Fibroblast of gingiva (primary cell): ENCODE data around the gene PPP4R3A.
A peak's percentile ranks its signal among the peaks of the same experiment; 100 is the strongest.
"Not testable (repeated sequence)": the region's sequence is repeated elsewhere in the genome, so short reads cannot be mapped to it uniquely, and the experiment has no call there.

Experiments used
- DNase-seq: peaks from one replicate; pipeline ENCODE4 v3.0.0-alpha.2; 2011; ENCODE audit warnings: low read depth

PPP4R3A gene

DNA sequence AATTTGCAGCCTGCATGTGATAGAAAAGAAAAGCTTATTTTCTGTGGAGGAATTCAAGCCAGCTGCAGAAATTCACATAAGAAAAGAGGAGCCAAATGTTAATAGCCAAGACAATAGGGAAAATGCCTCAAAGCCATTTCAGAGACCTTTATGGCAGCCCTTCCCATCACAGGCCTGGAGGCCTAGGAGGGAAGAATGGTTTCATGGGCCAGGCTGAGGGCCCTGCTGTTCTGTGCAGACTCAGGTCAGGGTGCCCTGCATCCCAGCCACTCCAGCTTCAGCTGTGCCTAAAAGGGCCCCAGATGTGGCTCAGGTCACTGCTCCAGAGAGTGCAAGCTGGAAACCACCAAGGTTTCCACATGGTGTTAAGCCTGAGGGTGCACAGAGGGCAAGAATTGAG is 71.3 kb downstream of the PPP4R3A start:
- no peak for DNase-seq

DNA sequence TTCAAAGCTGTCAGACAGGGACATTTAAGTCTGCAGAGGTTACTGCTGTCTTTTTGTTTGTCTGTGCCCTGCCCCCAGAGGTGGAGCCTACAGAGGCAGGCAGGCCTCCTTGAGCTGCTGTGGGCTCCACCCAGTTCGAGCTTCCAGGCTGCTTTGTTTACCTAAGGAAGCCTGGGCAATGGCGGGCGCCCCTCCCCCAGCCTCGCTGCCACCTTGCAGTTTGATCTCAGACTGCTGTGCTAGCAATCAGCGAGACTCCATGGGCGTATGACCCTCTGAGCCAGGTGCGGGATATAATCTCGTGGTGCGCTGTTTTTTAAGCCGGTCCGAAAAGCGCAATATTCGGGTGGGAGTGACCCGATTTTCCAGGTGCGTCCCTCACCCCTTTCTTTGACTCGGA is 73.8 kb downstream of the PPP4R3A start:
- DNase-seq: not testable (repeated sequence)

DNA sequence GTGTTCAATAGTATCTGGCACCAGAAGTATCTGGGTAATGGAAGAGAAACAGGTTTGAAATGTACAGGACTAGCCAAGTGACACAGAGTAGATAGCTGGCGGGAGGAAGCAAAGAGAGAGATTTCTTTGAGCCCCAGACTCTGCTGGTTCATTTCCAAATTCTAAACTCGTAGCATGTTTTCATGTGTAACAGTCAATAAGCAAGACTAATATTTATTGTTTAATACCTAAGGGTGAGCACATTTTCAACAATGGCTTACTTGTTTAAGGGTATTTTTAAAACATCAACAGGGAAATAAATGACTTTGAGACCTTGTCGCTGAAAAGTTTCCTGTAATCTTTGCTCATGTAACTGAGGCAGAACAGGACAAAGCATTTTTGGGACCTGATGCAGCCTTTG is 80.7 kb downstream of the PPP4R3A start:
- no peak for DNase-seq

DNA sequence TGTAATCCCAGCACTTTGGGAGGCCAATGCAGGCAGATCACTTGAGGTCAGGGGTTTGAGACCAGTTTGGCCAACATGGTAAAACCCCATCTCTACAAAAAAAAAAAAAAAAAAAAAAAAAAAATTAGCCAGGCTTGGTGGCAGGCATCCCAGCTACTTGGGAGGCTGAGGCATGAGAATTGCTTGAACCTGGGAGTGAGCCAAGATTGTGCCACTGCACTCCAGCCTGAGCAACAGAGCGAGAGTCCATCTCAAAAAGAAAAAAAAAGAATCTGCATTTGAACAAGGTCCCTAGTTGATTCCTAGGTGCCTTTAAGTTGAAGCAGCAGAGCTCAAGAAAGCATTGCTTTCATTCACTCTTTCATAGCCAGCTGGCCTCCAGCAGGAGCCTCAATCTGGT is 81.2 kb downstream of the PPP4R3A start:
- not testable (repeated sequence) for DNase-seq

DNA sequence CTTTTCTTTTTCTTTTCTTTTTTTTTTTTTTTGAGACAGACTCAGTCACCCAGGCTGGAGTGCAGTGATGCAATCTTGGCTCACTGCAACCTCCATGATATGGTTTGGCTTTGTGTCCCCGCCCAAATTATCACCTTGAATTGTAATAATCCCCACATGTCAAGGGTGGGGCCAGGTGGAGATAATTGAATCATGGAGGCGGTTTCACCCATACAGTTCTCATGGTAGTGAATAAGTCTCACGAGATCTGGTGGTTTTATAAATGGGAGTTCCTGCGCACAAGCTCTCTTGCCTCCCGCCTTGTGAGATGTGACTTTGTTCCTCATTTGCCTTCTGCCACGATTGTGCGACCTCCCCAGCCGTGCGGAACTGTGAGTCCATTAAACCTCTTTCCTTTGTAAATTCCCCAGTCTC is 84.6 kb downstream of the PPP4R3A start:
- not testable (repeated sequence) for DNase-seq

DNA sequence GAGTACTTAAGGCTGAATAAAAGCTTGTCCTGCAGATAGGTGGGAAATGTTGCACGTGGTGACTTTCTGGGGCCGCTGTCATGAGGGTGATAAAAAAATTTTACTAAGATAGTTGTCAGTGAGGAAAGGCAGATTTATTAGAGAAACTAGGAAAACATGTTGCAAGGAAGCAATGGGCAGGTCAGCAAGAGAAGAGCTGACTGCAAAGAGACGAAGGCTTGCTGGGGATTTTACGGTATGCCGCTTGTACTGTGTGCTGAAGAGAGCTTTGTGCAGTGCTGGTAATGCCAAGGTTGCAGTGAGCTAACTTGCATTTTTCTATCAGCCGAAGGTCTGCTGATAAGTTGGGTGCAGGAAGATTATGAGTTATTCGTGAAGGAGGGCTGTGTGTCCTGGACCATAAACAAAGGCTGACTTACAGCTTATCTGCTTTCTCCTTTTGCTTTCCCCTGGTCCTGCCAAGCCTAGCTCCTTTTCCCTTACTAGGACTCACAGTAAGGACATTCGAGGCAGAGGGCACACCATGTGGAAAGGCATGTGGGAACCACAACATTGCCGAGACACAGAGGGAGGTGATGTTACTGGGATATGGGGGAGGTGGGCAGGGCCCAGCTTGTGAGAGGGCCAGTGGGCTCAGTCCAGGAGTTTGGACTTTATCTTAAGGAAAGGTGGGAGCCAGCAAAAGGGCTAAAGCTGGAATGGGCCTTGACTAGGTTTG is 85.1 kb downstream of the PPP4R3A start:
- no peak for DNase-seq

DNA sequence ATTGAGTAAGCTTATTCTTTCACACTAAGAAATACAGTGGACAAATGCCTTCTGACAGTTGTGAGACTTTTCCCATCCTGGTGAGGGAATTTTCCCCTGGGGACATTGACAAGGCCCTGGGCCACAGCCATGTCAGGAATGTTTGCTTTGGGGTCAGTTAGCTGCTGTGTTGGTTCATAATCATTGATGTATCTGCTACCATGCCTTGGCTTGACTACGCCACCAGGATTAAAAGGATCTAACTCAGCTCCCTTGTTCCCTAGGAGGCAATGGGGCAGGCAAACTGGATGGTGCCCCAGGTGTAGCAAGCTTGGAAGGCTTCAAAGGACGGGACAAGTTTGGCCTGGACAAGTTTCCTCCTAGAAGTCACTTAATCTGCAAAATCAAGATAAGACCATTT is 89.4 kb downstream of the PPP4R3A start:
- DNase-seq: no peak

DNA sequence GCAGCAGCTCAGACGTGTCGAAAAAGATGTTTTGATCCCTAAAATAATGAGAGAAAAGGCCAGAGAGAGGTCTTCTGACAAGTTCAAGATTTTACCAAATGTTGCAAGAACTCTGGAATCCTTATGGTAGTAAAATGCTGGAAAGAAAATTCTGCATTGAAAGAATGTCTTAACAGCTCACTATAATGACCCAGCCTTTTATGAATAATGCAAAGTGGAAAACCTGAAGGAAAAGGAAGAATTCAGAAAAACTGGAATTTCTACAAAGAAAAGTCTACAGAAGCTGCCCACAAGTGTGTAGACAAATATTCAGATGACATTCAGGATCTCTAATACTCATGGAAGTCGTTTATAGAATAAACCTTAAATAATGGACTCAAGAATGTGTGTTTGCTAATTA is 90.7 kb downstream of the PPP4R3A start:
- no peak for DNase-seq

DNA sequence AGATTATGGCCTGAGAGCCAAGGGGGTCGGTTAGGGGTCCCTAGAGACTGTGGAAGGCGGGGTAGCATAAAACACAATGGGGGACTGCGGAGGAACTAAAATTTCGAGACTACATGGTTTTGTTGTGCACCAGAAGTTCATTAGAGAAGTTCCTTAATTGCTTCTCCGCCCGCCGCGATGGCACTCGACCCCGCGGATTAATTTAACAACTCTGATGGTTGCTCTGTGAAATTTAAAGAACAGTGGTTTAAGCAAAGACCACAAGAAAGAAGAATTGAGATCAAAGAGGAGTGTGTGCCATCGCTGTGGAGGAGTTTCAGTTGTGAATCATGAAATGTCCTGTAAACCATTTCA is 91.1 kb downstream of the PPP4R3A start:
- no peak for DNase-seq

DNA sequence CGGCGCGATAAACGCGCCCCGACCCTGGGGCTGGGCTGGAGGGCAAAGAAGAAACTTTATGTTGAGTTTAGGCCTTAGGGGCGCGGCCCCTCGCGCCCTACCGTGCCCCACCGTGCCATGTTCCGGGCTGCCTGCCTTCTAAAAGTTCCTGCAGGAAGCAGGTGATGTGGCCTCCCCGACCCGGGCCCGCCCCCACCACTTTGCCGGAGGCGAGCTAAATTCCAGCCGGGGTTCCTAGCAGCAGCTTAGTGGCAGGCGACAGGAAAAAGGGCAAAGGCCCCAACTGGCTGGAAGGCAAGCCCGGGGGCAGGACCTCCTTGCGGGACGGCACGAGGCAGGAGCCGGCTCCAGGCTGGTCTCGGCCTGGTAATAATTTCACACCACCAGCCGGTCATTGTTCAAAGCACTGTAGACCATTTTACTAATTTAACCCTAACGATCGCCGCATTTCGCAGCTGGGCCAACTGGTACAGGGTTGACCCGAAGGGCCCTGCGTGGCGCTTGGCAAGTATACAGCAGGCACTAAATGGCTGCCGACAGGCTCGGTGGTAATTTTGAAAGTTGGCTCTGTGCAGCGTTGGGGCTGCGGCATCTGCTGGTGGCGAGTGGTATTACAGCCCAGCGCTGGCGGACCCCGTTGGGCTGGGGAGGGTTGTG is 91.6 kb downstream of the PPP4R3A start:
- DNase-seq: peak; percentile 24

DNA sequence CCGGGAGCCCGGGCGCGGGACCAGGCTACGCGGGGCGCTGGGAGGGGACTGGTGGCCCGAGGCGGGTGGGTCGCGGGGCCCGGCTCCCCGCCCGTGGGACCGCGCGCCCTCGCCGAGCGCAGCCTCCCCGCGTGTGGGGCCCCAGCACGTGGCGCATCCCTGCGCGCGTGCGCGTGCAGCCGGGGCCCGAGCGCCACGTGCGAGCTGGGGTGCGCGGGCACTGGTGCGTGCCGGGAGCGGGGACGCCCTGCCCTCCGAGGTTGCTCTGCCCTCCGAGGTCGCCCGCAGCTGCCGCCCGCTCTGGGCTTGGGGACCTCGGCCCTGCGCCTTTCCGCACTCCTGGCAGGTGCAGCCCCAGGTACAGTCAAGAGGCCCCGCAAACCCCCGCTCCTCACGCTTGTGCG is 92.1 kb downstream of the PPP4R3A start:
- no peak for DNase-seq

DNA sequence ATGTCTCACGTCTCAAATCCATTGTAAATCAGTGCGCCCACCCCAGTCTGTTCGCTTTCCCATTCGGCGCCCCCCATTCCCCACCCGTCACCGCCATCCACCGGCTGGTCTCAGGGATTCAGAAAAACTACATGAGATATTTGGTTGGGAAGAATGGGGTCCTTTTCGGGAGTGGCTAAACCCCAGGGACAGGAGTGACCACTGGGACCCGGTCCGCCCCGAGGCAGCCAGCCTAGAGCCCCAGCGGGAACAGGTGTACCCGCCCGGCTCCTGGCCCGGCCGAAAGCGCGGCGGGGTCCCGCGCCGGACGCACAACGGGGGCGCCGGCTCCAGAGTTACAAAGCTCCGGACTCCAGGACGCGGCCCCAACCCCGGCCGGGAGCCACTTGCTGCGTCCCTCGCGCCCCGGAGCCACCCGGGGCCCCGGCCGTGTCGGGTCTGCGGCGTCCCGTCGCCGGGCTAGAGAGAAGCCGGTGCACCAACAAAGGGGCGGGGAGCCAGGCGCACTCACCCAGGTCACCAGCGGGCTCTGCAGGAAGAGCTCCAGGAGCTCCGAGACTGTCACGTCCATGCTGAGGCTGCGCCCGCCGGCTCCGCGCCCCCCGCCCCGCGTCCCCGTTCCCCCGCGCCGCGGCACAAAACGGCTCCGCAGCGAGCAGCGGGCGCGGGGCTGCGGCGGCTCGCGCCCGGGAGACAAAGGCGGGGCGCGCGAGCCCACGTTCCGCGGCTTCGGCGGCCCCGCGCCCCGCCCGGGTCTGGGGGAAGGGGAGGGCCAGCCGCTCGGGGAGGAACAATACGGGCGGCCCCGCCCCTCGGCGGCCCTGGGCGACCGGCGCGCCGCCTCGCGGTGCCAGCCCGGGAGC is 92.8 kb downstream of the PPP4R3A start, which contains the start of gene CCDC88C:
TSS of gene CCDC88C (minus strand) at position 701 of the 863 bp plus-strand sequence. CDS start at position 571, 130 bp downstream.
- no peak for DNase-seq

DNA sequence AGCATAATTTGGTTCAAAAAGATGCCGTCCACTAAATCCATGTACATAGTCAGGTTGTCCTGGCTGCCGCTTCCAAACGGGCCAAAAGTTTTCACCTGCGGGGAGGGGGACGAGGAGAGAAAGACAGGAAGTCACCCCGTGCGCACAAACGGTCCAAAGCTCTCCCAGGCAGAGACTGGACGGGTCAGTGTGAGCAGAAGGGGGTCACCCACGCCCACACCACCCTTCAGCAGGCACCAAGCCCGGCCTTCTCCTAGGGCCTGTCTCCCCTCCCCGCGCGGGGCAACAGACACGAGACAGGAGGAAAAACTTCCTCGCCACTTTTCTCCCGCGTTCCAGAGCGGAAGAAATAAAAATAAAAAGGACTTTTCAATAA is 93.4 kb downstream of the PPP4R3A start:
- DNase-seq: no peak

DNA sequence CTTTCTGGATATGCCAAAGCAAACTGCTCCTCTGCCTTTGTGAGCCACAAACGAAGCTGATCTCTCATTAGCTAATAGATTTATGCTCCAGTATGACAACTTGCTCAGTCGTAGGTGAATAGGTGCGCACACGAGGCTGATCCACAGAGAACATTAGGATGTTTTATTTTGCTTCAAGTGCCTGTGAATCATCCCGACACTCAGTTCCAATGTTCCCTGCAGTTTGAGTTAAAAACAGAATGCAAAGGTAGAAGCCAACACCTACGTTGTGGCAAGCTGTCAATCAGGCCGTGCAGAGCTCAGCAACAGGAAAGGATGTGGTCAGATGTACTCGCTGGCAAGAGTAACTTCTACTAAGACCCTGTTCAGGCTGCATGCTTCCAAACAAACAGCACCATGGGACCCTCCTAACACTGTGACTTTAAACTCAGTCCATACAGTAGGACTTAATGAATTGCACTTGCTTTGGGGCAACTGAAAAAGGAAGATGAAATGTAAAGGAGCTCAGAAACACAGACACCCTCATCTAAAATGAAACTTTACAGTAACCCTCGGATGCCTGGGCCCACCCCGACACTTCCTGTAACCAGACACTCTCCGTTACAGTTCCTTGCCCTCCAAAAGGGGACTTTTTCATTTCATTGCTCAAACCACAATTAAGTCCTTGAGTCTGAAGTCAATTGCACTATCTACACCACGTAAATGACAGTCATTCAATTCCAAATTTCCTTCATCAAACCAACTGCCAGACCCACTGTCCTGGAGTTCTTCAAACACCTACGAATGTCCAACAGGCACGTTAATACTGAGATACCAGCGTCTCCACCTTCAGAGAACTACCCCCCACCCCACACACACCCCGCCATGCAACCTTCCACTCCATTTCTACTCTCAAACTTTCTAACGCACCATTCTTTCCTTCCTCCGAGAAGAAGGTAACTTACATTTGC is 94.0 kb downstream of the PPP4R3A start:
- no peak for DNase-seq

DNA sequence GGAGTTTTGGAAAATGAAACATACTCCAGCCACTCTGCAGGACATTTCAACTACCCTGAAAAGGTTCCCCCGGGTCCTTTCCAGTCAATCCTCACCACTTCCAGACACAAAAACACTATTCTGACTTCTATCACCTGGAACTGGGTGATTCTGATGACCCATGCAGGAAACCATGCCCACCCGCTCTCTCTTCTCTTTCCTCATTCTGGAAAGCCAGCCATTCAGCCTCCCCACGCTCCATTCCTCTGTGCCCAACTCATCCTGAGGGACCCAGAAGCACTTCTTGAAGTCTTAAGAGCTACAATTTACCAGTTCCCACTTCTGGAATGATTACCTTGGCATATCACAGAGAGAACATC is 95.7 kb downstream of the PPP4R3A start:
- DNase-seq: no peak

DNA sequence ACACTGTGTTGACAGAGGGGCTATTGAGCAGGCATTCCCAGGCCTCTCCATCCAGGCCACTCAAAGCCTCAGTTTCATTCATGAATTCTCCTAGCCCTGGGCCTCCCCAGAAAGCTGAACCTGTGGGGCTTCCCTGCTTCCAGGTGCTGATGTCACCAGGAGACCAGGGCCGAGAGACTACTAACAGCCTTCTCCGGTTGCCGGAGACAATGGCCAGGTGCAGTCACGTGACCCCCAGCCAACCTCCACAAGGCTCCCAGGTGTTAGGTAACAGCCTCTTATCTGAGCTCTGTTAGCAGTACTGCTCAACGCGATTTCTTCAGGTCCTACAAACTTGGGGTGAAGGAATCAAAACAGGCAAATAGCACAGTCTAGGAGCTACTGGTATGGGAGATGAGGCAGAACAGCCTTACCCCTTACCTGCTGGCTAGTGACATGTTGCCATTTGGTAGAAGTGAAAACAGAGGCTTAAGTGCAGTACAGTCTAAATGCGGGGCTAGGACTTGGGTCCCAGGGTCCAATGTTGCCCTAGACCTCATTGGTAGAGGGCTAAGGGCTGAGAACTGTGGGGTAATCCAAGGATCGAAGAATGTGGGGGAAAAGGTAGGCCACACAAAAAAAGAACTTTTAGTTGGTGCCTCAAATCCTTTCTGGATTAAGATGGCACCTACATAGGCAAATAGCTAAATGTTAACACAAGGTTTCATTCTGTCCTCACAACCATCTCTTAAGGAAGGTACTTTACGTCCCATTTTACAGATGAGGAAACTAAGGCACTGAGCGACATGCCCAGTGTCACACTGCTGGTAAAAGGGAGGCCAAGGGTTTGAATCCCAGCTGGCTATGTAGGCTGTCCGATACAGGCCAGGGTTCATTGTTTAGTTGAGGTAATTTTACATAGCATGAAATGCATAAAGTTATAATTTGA is 96.3 kb downstream of the PPP4R3A start:
- DNase-seq: no peak

DNA sequence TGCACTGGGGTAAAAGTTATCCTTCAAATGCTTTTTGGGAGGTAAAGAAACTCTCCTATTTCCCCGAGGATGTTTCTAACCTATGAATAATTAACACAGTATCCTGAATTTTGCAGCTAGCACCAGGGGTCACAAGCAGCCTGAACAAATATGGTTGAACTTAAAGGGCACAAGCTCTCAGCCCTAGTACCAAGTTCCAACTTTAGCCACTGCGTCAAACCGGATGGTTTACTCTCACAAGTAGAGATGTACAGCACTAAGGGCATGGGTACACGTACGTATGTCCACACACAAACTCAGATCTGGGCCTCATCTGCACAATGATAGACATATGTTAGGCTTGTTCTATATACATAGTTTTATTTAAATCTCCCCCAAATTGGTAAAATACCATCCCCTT is 97.2 kb downstream of the PPP4R3A start:
- DNase-seq: no peak

DNA sequence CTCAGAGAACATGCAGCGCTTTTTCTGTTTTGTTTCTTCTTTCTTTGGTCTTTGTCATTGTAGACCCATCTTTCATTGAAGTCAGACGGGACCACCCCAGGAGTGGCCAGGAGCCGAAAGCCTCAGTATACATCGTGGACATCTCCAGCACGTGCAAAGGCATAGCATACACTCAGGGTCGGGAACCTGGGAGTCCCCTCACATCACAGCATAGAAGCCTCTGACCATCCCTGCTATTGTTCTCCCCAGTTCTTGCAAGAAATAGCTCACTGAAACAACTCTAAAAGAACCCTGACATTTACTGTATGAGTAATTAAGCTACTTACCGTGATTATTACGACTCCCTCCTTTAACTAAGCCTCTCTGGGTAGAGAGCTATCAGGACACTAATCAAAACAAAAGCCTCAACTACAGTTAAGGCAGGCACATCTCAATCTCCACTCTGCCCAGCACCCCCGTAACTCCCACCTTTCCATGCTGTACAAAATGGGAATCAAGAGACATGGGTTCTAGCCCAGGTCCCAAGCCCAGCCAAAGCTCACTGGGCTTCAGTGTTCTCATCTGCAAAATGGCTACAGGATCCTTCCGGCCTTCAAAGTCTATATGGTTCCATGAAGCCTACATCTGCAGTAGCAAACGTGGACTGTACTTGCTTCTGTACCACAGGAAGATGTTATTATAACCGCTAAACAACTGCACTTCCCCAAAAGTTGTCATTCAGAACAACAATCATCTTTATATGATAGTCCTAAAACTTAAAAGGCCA is 99.2 kb downstream of the PPP4R3A start:
- no peak for DNase-seq

DNA sequence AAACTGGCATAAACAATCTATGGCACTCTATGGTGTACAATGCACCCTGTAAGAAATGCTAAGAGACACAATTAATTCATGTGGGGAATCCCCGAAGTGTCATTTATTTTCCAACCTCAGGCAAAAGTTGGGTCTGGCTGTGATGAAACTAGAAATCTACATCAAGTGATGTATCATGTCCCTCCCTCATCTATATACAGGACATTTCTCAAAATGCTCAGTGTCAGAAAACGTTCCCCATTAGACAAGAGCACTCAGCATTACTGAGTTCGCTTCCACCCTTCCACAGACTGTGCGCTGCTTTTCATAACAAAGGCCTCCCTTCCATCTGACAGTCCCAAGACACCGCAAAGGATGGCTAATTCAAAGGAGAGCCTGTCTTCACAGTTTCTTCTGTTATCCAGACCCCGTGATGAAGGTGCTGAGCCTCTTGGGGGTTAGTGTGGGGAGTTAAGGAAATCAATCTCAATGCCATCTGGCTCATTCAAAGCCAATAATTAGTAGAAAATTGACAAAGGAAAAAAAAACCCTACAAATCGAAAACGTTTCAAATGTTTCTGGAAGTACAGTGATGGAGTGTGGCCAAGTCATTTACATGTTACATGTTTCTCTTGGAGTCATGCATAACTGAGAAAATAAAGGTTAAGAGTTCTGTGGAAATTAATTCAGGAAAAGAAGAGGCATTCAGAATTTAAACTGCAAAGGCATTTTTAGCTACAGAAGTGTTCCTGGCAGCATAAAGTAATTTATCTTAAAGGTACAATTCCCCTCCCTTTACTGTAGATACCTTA is 100.0 kb downstream of the PPP4R3A start:
- DNase-seq: no peak
